Measurements from ENCODE around the gene PLOD1. TPM values are rescaled to one million over a fixed set of nuclear protein-coding genes. Genes with fewer than 3 reads are reported as not detected.

The PLOD1 gene

GRCh38 chr1:12019858-12020509 lies 85.5 kb downstream of the PLOD1 start:
- peak overlapping the region; percentile 1 for H3K27ac ChIP-seq (ENCODE audit: low read length, poor library complexity, severe bottlenecking)
- peak overlapping the region; percentile 70 to 94 for H3K4me3 ChIP-seq (ENCODE audit: insufficient read depth in 1 of 2, low read depth in 1 of 2, low read length in 2 of 2)
- peaks cover 7% of the 10 kb centered on the region for H3K4me1 ChIP-seq (ENCODE audit: control insufficient read depth, insufficient read depth, low read depth, low read length)
- H3K18ac ChIP-seq (ENCODE audit: low read depth in 1 of 2, low read length in 2 of 2) = peak overlapping the region; percentile 75 to 84
- H2AK5ac ChIP-seq (ENCODE audit: low read length, severe bottlenecking) = no peak overlapping the region
- H2BK5ac ChIP-seq (ENCODE audit: low read depth, low read length, poor library complexity, severe bottlenecking) = no peak overlapping the region
- H2BK12ac ChIP-seq (ENCODE audit: low read length in 2 of 2) = peak overlapping the region; percentile 66 to 77
- DNase-seq = peak; percentile 38
- peak overlapping the region; percentile 93 for H3K4me2 ChIP-seq (ENCODE audit: low read length, poor library complexity, severe bottlenecking)
- no peak overlapping the region for H3K14ac ChIP-seq (ENCODE audit: low read length in 2 of 2)
- H3K9ac ChIP-seq (ENCODE audit: low read length) = peak overlapping the region; percentile 90
- peak overlapping the region; percentile 75 for H4K8ac ChIP-seq (ENCODE audit: low read length)
- H2BK15ac ChIP-seq (ENCODE audit: low read depth, poor library complexity, severe bottlenecking) = peak overlapping the region; percentile 67
- peaks cover 21 to 26% of the 10 kb centered on the region in 2 experiments for H3K36me3 ChIP-seq (ENCODE audit: control insufficient read depth in 1 of 2, insufficient read depth in 2 of 2, low read depth in 1 of 2, low read length in 2 of 2)
- H3K4ac ChIP-seq (ENCODE audit: low read depth in 1 of 2, low read length in 2 of 2) = peak overlapping the region; percentile 1 to 64
- WGBS = 11% methylated on average over 11 of the region's 12 CpGs
- peaks cover 25% of the 10 kb centered on the region for H3K79me1 ChIP-seq (replicated peaks; ENCODE audit: low read length, poor library complexity, severe bottlenecking)
- no peaks in the 10 kb centered on the region for H3K27me3 ChIP-seq (ENCODE audit: control insufficient read depth in 1 of 2, insufficient read depth in 1 of 2, low read length in 2 of 2)
- H3K9me3 ChIP-seq (ENCODE audit: control insufficient read depth, low read length) = no peaks in the 10 kb centered on the region
- H2BK120ac ChIP-seq (ENCODE audit: low read depth, low read length) = peak overlapping the region; percentile 19
- peak overlapping the region; percentile 63 for H2AFZ ChIP-seq (ENCODE audit: low read depth, low read length)
- H4K91ac ChIP-seq (ENCODE audit: low read length) = peak overlapping the region; percentile 75
- peak overlapping the region in 1 of 2 experiments; percentile 77 for H3K23ac ChIP-seq (ENCODE audit: low read length in 2 of 2)

- no peak overlapping the region for H2BK5ac ChIP-seq (ENCODE audit: low read depth, low read length, poor library complexity, severe bottlenecking)
- H3K4me3 ChIP-seq (ENCODE audit: insufficient read depth in 1 of 2, low read depth in 1 of 2, low read length in 2 of 2) = no peak overlapping the region
- H3K4ac ChIP-seq (ENCODE audit: low read depth in 1 of 2, low read length in 2 of 2) = no peak overlapping the region
- no peak overlapping the region for H2BK12ac ChIP-seq (ENCODE audit: low read length in 2 of 2)
- 98% methylated on average over 8 of the region's 9 CpGs for WGBS
- peaks cover 34 to 40% of the 10 kb centered on the region in 2 experiments for H3K36me3 ChIP-seq (ENCODE audit: control insufficient read depth in 1 of 2, insufficient read depth in 2 of 2, low read depth in 1 of 2, low read length in 2 of 2)
- no peak overlapping the region for H3K23ac ChIP-seq (ENCODE audit: low read length in 2 of 2)
- no peak overlapping the region for H4K91ac ChIP-seq (ENCODE audit: low read length)
- H3K9ac ChIP-seq (ENCODE audit: low read length) = no peak overlapping the region
- H3K27ac ChIP-seq (ENCODE audit: low read length, poor library complexity, severe bottlenecking) = no peak overlapping the region
- no peaks in the 10 kb centered on the region for H3K27me3 ChIP-seq (ENCODE audit: control insufficient read depth in 1 of 2, insufficient read depth in 1 of 2, low read length in 2 of 2)
- H3K18ac ChIP-seq (ENCODE audit: low read depth in 1 of 2, low read length in 2 of 2) = no peak overlapping the region
- H2AK5ac ChIP-seq (ENCODE audit: low read length, severe bottlenecking) = no peak overlapping the region
- H2BK15ac ChIP-seq (ENCODE audit: low read depth, poor library complexity, severe bottlenecking) = no peak overlapping the region
- peaks cover 32% of the 10 kb centered on the region for H3K79me1 ChIP-seq (replicated peaks; ENCODE audit: low read length, poor library complexity, severe bottlenecking)
- H3K14ac ChIP-seq (ENCODE audit: low read length in 2 of 2) = no peak overlapping the region
- no peak for DNase-seq
- no peaks in the 10 kb centered on the region for H3K9me3 ChIP-seq (ENCODE audit: control insufficient read depth, low read length)
- no peak overlapping the region for H2AFZ ChIP-seq (ENCODE audit: low read depth, low read length)
- H4K8ac ChIP-seq (ENCODE audit: low read length) = no peak overlapping the region
- no peak overlapping the region for H3K4me2 ChIP-seq (ENCODE audit: low read length, poor library complexity, severe bottlenecking)
- peaks cover 7% of the 10 kb centered on the region for H3K4me1 ChIP-seq (ENCODE audit: control insufficient read depth, insufficient read depth, low read depth, low read length)
- H2BK120ac ChIP-seq (ENCODE audit: low read depth, low read length) = no peak overlapping the region
Observed at GRCh38 chr1:12021616-12022015, 87.1 kb downstream of the PLOD1 start.

- no peak overlapping the region for H3K14ac ChIP-seq (ENCODE audit: low read length in 2 of 2)
- no peak overlapping the region for H2BK15ac ChIP-seq (ENCODE audit: low read depth, poor library complexity, severe bottlenecking)
- H3K79me1 ChIP-seq (replicated peaks; ENCODE audit: low read length, poor library complexity, severe bottlenecking) = peaks cover 32% of the 10 kb centered on the region
- H2AFZ ChIP-seq (ENCODE audit: low read depth, low read length) = no peak overlapping the region
- peaks cover 7% of the 10 kb centered on the region for H3K4me1 ChIP-seq (ENCODE audit: control insufficient read depth, insufficient read depth, low read depth, low read length)
- no peak overlapping the region for H3K27ac ChIP-seq (ENCODE audit: low read length, poor library complexity, severe bottlenecking)
- 96% methylated on average over 14 of the region's 14 CpGs for WGBS
- H3K4ac ChIP-seq (ENCODE audit: low read depth in 1 of 2, low read length in 2 of 2) = no peak overlapping the region
- peaks cover 38 to 44% of the 10 kb centered on the region in 2 experiments for H3K36me3 ChIP-seq (ENCODE audit: control insufficient read depth in 1 of 2, insufficient read depth in 2 of 2, low read depth in 1 of 2, low read length in 2 of 2)
- no peak overlapping the region for H3K18ac ChIP-seq (ENCODE audit: low read depth in 1 of 2, low read length in 2 of 2)
- no peak overlapping the region for H3K4me3 ChIP-seq (ENCODE audit: insufficient read depth in 1 of 2, low read depth in 1 of 2, low read length in 2 of 2)
- H4K8ac ChIP-seq (ENCODE audit: low read length) = no peak overlapping the region
- H2AK5ac ChIP-seq (ENCODE audit: low read length, severe bottlenecking) = no peak overlapping the region
- no peak overlapping the region for H2BK5ac ChIP-seq (ENCODE audit: low read depth, low read length, poor library complexity, severe bottlenecking)
- no peak overlapping the region for H3K23ac ChIP-seq (ENCODE audit: low read length in 2 of 2)
- no peak overlapping the region for H3K9ac ChIP-seq (ENCODE audit: low read length)
- no peak overlapping the region for H3K4me2 ChIP-seq (ENCODE audit: low read length, poor library complexity, severe bottlenecking)
- no peak overlapping the region for H2BK120ac ChIP-seq (ENCODE audit: low read depth, low read length)
- DNase-seq = no peak
- H4K91ac ChIP-seq (ENCODE audit: low read length) = no peak overlapping the region
- no peak overlapping the region for H2BK12ac ChIP-seq (ENCODE audit: low read length in 2 of 2)
- no peaks in the 10 kb centered on the region for H3K27me3 ChIP-seq (ENCODE audit: control insufficient read depth in 1 of 2, insufficient read depth in 1 of 2, low read length in 2 of 2)
- H3K9me3 ChIP-seq (ENCODE audit: control insufficient read depth, low read length) = no peaks in the 10 kb centered on the region
Observed at GRCh38 chr1:12022036-12022435, 87.5 kb downstream of the PLOD1 start.

Small RNAs within 50 kb of the gene (small RNA-seq; reads per million reads assigned to genes)
- gene AL096840.1 (ENCODE audit: low read depth) (not detected), gene RF00019 (ENCODE audit: low read depth) (not detected), gene RNU5E-4P (ENCODE audit: low read depth) (2.3 reads per million)
